22Rv1 (cell line): ENCODE data around the gene ATP11A.

Experiments used
- H3K27ac ChIP-seq: fragments of 450-650 bp; 2 replicates; pipeline ENCODE4 v1.5.1; 2017
- ZFX ChIP-seq: fragments of 450-650 bp; IDR thresholded peaks from 2 replicates; pipeline ENCODE4 v1.6.1; 2017; ENCODE audit warnings: antibody characterized with exemption, borderline replicate concordance
- TF ChIP-seq, protein P1 (sequence below): fragments of 450-650 bp; IDR thresholded peaks from 2 replicates; pipeline ENCODE4 v1.5.1; 2017; ENCODE audit warnings: mild to moderate bottlenecking

ATP11A gene

DNA sequence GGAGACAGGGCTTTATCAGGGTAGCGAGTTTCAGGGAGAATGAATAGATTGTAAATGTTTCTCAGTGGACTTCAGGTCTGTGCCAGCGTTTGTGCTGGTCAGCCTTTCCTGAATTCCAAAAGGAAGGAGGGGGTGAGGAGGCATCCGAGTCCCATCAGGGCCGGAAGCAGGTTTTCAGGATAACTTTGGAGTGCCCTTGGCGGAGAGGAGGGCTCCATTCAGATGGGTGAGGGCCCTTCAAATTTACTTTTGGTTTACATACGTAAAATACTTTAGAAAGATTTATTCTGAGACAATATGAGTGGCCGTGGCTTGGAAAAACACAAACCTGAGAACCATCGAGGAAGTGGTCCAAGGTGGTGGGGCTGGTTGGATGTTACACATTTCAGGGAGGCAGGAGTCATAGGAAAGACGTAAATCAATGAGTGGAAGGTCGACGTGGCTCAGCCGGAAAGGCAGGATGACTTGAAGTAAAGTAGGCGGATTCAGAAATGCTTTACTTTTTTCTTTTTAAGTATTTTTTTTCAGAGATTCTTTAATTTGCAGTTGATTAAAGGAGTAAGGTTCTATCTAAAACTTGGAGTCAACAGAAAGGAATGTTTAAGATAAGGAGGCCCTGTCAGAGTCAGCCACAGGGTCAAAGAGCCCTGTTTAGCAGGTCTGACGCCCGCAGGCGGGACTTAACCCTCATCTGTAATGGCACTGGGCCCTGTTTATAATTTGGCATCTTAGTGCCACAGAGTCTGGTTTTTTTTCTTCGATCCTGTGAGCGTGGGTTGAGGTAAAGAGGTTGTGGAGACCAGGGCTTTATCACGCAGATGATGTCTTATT is 32.8 kb downstream of the ATP11A start:
- TF ChIP-seq, protein P1, sequence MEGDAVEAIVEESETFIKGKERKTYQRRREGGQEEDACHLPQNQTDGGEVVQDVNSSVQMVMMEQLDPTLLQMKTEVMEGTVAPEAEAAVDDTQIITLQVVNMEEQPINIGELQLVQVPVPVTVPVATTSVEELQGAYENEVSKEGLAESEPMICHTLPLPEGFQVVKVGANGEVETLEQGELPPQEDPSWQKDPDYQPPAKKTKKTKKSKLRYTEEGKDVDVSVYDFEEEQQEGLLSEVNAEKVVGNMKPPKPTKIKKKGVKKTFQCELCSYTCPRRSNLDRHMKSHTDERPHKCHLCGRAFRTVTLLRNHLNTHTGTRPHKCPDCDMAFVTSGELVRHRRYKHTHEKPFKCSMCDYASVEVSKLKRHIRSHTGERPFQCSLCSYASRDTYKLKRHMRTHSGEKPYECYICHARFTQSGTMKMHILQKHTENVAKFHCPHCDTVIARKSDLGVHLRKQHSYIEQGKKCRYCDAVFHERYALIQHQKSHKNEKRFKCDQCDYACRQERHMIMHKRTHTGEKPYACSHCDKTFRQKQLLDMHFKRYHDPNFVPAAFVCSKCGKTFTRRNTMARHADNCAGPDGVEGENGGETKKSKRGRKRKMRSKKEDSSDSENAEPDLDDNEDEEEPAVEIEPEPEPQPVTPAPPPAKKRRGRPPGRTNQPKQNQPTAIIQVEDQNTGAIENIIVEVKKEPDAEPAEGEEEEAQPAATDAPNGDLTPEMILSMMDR: no peak
- no peak for TF ChIP-seq ZFX

GRCh38 chr13:112723771-112724170 is 33.9 kb downstream of the ATP11A start:
- no peak overlapping the region for H3K27ac ChIP-seq
- TF ChIP-seq ZFX: no peak
- TF ChIP-seq, protein P1: no peak

More for the DNA sequence above, 32.8 kb downstream of the ATP11A start:
- H3K27ac ChIP-seq: no peak overlapping the region

DNA sequence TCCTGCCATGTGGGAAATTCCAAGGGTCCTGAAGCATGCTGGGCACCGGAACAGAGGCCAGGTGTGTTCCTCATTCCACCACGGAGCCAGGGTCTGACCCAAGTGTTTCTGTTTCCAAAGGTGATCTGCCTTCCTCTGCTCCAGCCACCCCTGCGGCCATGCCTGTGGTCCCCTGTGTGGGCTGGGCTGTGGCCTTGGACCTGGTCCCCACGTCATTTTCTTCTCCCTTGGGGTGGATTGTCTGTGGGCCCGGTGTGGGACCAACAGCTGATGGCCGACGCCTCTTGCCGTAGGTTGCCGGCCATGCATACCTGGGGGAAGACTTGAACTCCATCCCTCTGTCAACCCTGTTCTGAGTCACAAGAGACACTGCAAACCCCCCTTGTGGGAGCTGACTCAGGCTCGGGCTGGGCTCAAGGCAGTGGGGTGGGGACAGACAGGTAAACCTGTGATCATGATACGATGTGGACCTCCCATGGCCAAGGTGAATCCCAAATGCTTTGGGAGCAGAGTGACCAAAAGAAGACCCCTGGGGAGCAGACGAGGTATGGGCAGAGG is 35.0 kb downstream of the ATP11A start:
- TF ChIP-seq, protein P1: no peak
- TF ChIP-seq ZFX: no peak
- no peak overlapping the region for H3K27ac ChIP-seq

GRCh38 chr13:112725346-112726015 is 35.6 kb downstream of the ATP11A start:
- no peak overlapping the region for H3K27ac ChIP-seq
- TF ChIP-seq, protein P1: no peak

DNA sequence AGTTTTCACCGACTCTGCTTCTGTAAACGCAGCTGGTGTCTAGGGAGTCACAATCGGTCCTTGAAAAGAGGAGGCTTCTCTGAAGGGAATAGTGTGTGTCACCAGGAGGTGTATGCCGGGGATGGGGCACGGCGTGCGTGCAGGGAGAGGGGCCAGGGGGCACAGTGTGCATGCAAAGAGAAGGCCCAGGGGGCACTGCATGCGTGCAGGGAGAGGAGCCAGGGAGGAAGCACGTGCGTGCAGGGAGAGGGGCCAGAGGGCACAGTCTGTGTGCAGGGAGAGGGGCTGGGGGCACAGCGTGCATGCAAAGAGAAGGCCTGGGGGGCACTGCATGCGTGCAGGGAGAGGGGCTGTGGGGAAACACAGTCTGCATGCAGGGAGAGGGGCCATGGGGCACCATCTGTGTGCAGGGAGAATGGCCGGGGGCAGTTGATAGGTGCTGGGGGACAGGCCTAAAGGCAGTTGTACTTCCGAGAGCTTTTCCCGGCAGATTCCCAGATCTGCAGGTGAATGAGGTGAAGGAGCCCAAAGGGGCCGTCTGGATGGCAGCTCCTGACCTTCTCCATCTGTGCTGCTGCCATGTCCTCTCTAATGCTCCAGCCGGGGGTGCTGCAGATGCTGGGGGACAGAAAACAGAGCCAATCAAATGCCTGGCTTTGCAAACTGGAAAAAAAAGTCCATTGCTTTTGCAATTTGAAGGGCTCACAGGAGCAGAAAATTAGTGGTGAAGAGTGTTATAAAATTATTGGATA is 36.4 kb downstream of the ATP11A start:
- H3K27ac ChIP-seq: no peak overlapping the region

GRCh38 chr13:112727581-112727980 is 37.7 kb downstream of the ATP11A start:
- TF ChIP-seq, protein P1: no peak
- TF ChIP-seq ZFX: no peak
- H3K27ac ChIP-seq: no peak overlapping the region

More for the DNA sequence above, 36.4 kb downstream of the ATP11A start:
- no peak for TF ChIP-seq ZFX
- TF ChIP-seq, protein P1: no peak
